HG03457 (cell line): ENCODE results near the gene CDX1.

Experiments
- ATAC-seq: cut with Tn5 transposase; IDR thresholded peaks from one replicate; pipeline ENCODE4 v1.9.1; 2021; ENCODE audit warnings: moderate number of reproducible peaks; ENCODE audit not compliant: unreplicated experiment

Gene CDX1

GRCh38 chr5:150166650-150167511 lies at the start of gene CDX1:
Gene CDX1 (plus strand): TSS chr5:150166778. CDS start chr5:150166877, 99 bp downstream.
- ATAC-seq = no peak

- no peak for ATAC-seq
Measured at GRCh38 chr5:150117945-150118560, 48.5 kb upstream of the CDX1 start.

- ATAC-seq = no peak
Measured at GRCh38 chr5:150118561-150119229, 47.9 kb upstream of the CDX1 start.

- ATAC-seq = no peak
Measured at GRCh38 chr5:150119421-150120061, 47.0 kb upstream of the CDX1 start.

GRCh38 chr5:150120062-150120441 lies 46.5 kb upstream of the CDX1 start:
- ATAC-seq = no peak

GRCh38 chr5:150120617-150121447 lies 45.7 kb upstream of the CDX1 start:
- no peak for ATAC-seq

GRCh38 chr5:150121448-150122157 lies 45.0 kb upstream of the CDX1 start:
- ATAC-seq = no peak

GRCh38 chr5:150122158-150122510 lies 44.4 kb upstream of the CDX1 start:
- no peak for ATAC-seq

GRCh38 chr5:150122536-150123481 lies 43.8 kb upstream of the CDX1 start:
- ATAC-seq = no peak

GRCh38 chr5:150123542-150123941 lies 43.0 kb upstream of the CDX1 start:
- no peak for ATAC-seq

- no peak for ATAC-seq
Measured at GRCh38 chr5:150124111-150124557, 42.4 kb upstream of the CDX1 start.

GRCh38 chr5:150124596-150124995 lies 42.0 kb upstream of the CDX1 start:
- ATAC-seq = no peak

- no peak for ATAC-seq
Measured at GRCh38 chr5:150125334-150125733, 41.2 kb upstream of the CDX1 start.

GRCh38 chr5:150126199-150126920 lies 40.2 kb upstream of the CDX1 start:
- no peak for ATAC-seq

- ATAC-seq = no peak
Measured at GRCh38 chr5:150126921-150127265, 39.7 kb upstream of the CDX1 start.

GRCh38 chr5:150129454-150129812 lies 37.1 kb upstream of the CDX1 start:
- no peak for ATAC-seq

GRCh38 chr5:150129813-150130492 lies 36.6 kb upstream of the CDX1 start:
- no peak for ATAC-seq

- ATAC-seq = no peak
Measured at GRCh38 chr5:150130493-150130922, 36.1 kb upstream of the CDX1 start.
